Trophoblast cell (in vitro differentiated cells and primary cell): Measurements from ENCODE around the gene DPH6.

Experiments
- DNase-seq, 2 donors: peaks; one replicate each; pipeline ENCODE4 v3.0.0-alpha.2; 2016
- H2AFZ ChIP-seq: 2 replicates; pipeline ENCODE4 v1.6.1; 2013; ENCODE audit warnings: low read length, moderate library complexity, mild to moderate bottlenecking; ENCODE audit not compliant: insufficient read depth, poor library complexity
- H2AK5ac ChIP-seq: 2 replicates; pipeline ENCODE4 v1.6.1; 2013; ENCODE audit warnings: mild to moderate bottlenecking, low read length
- H2BK120ac ChIP-seq: 2 replicates; pipeline ENCODE4 v1.6.1; 2013; ENCODE audit warnings: low read length, mild to moderate bottlenecking, moderate library complexity; ENCODE audit not compliant: insufficient read depth, poor library complexity
- H2BK12ac ChIP-seq: 2 replicates; pipeline ENCODE4 v1.6.1; 2013; ENCODE audit warnings: mild to moderate bottlenecking, low read length, moderate library complexity
- H2BK5ac ChIP-seq: 2 replicates; pipeline ENCODE4 v1.6.1; 2013; ENCODE audit warnings: low read length, low read depth, moderate library complexity, mild to moderate bottlenecking; ENCODE audit not compliant: poor library complexity
- H3K14ac ChIP-seq: 2 replicates; pipeline ENCODE4 v1.6.1; 2013; ENCODE audit warnings: mild to moderate bottlenecking, low read length
- H3K18ac ChIP-seq: 2 replicates; pipeline ENCODE4 v1.6.1; 2013; ENCODE audit warnings: mild to moderate bottlenecking, low read length
- H3K23ac ChIP-seq: 2 replicates; pipeline ENCODE4 v1.6.1; 2013; ENCODE audit warnings: low read length
- H3K27ac ChIP-seq: 2 replicates; pipeline ENCODE4 v1.5.1; 2013; ENCODE audit warnings: low read depth, mild to moderate bottlenecking, inconsistent platforms, low read length, moderate library complexity
- H3K27me3 ChIP-seq: 2 replicates; pipeline ENCODE4 v1.6.1; 2013; ENCODE audit warnings: inconsistent platforms, mild to moderate bottlenecking, low read length, moderate library complexity; ENCODE audit not compliant: insufficient read depth
- H3K36me3 ChIP-seq, 2 experiments: 1 replicate in 1 of 2; 2 replicates in 1 of 2; pipeline ENCODE4 v1.6.1; 2013; ENCODE audit warnings: low read length in 2 of 2, mild to moderate bottlenecking in 2 of 2, moderate library complexity in 1 of 2; ENCODE audit not compliant: insufficient read depth in 2 of 2, control insufficient read depth in 1 of 2
- H3K4ac ChIP-seq: 2 replicates; pipeline ENCODE4 v1.6.1; 2013; ENCODE audit warnings: low read depth, mild to moderate bottlenecking, low read length, moderate library complexity
- H3K4me1 ChIP-seq, 2 experiments: 1 replicate in 1 of 2; 2 replicates in 1 of 2; pipeline ENCODE4 v1.6.1; 2013; ENCODE audit warnings: low read length in 2 of 2, mild to moderate bottlenecking in 2 of 2, moderate library complexity in 1 of 2; ENCODE audit not compliant: insufficient read depth in 2 of 2, control insufficient read depth in 1 of 2
- H3K4me2 ChIP-seq: 2 replicates; pipeline ENCODE4 v1.6.1; 2013; ENCODE audit warnings: inconsistent platforms, mild to moderate bottlenecking, low read length, moderate library complexity
- H3K4me3 ChIP-seq: 2 replicates; pipeline ENCODE4 v1.5.1; 2013; ENCODE audit warnings: mild to moderate bottlenecking, low read depth, low read length, inconsistent platforms
- H3K79me1 ChIP-seq: one replicate; pipeline ENCODE4 v1.6.1; 2013; ENCODE audit warnings: low read length
- H3K79me2 ChIP-seq: 2 replicates; pipeline ENCODE4 v1.6.1; 2013; ENCODE audit warnings: low read length, mild to moderate bottlenecking; ENCODE audit not compliant: control insufficient read depth, insufficient read depth, poor library complexity
- H3K9ac ChIP-seq: 2 replicates; pipeline ENCODE4 v1.6.1; 2013; ENCODE audit warnings: mild to moderate bottlenecking, low read length
- H3K9me3 ChIP-seq: 2 replicates; pipeline ENCODE4 v1.6.1; 2013; ENCODE audit warnings: low read depth, mild to moderate bottlenecking, control low read depth, inconsistent platforms, low read length; ENCODE audit not compliant: insufficient read depth
- H4K12ac ChIP-seq: 2 replicates; pipeline ENCODE4 v1.6.1; 2013; ENCODE audit warnings: low read depth, mild to moderate bottlenecking, low read length, moderate library complexity
- H4K8ac ChIP-seq: 2 replicates; pipeline ENCODE4 v1.6.1; 2013; ENCODE audit warnings: low read depth, mild to moderate bottlenecking, low read length, moderate library complexity
- H4K91ac ChIP-seq: one replicate; pipeline ENCODE4 v1.6.1; 2013; ENCODE audit warnings: low read depth, mild to moderate bottlenecking, low read length, moderate library complexity
- WGBS: extraction: QIAGEN DNeasy Blood & Tissue Kit; methylation state at CpG from one replicate; pipeline ENCODE4 v1.1.7; 2013; ENCODE audit warnings: missing lambda C conversion rate; ENCODE audit not compliant: insufficient read length, insufficient coverage; ENCODE audit errors: extremely low coverage; 5-methylcytosine and 5-hydroxymethylcytosine counted together

DPH6 gene

GRCh38 chr15:35507932-35508638 is 37.9 kb downstream of the DPH6 start:
- H3K18ac ChIP-seq, result no peak overlapping the region
- DNase-seq, result no peak
- H2BK5ac ChIP-seq, result no peak overlapping the region
- H3K4me1 ChIP-seq, result peaks cover 0 to 2% of the 10 kb centered on the region in 2 experiments
- no peak overlapping the region for H2BK12ac ChIP-seq
- WGBS, result no CpG with 5 or more reads among the region's 7 CpGs
- no peak overlapping the region for H2BK120ac ChIP-seq
- H2AFZ ChIP-seq, result no peak overlapping the region
- H4K8ac ChIP-seq, result no peak overlapping the region
- no peak overlapping the region for H4K91ac ChIP-seq
- H3K23ac ChIP-seq, result no peak overlapping the region
- H3K4ac ChIP-seq, result no peak overlapping the region
- no peak overlapping the region for H4K12ac ChIP-seq
- no peak overlapping the region for H3K4me3 ChIP-seq
- H3K9me3 ChIP-seq, result no peaks in the 10 kb centered on the region
- no peak overlapping the region for H3K9ac ChIP-seq
- H3K79me1 ChIP-seq, result no peaks in the 10 kb centered on the region
- H3K14ac ChIP-seq, result no peak overlapping the region
- H3K36me3 ChIP-seq, result no peaks in the 10 kb centered on the region
- no peak overlapping the region for H3K4me2 ChIP-seq
- H3K27ac ChIP-seq, result no peak overlapping the region
- no peaks in the 10 kb centered on the region for H3K27me3 ChIP-seq
- H3K79me2 ChIP-seq, result no peaks in the 10 kb centered on the region
- no peak overlapping the region for H2AK5ac ChIP-seq

- no peak overlapping the region for H2BK12ac ChIP-seq
- H4K8ac ChIP-seq, result no peak overlapping the region
- WGBS, result no CpG with 5 or more reads among the region's 5 CpGs
- no peak overlapping the region for H3K4me3 ChIP-seq
- no peak overlapping the region for H3K9ac ChIP-seq
- peaks cover 0 to 2% of the 10 kb centered on the region in 2 experiments for H3K4me1 ChIP-seq
- H3K14ac ChIP-seq, result no peak overlapping the region
- H4K91ac ChIP-seq, result no peak overlapping the region
- no peak overlapping the region for H3K23ac ChIP-seq
- H4K12ac ChIP-seq, result no peak overlapping the region
- DNase-seq, result no peak
- no peak overlapping the region for H3K18ac ChIP-seq
- no peaks in the 10 kb centered on the region for H3K27me3 ChIP-seq
- H3K4me2 ChIP-seq, result no peak overlapping the region
- no peak overlapping the region for H2AK5ac ChIP-seq
- no peak overlapping the region for H2BK120ac ChIP-seq
- no peaks in the 10 kb centered on the region for H3K79me1 ChIP-seq
- H3K9me3 ChIP-seq, result no peaks in the 10 kb centered on the region
- no peak overlapping the region for H2AFZ ChIP-seq
- H2BK5ac ChIP-seq, result no peak overlapping the region
- H3K79me2 ChIP-seq, result no peaks in the 10 kb centered on the region
- H3K27ac ChIP-seq, result no peak overlapping the region
- no peaks in the 10 kb centered on the region for H3K36me3 ChIP-seq
- no peak overlapping the region for H3K4ac ChIP-seq
Measured at GRCh38 chr15:35506272-35506870, 39.6 kb downstream of the DPH6 start.

- no peak overlapping the region for H3K18ac ChIP-seq
- DNase-seq, result no peak
- H3K79me1 ChIP-seq, result no peaks in the 10 kb centered on the region
- no peak overlapping the region for H4K8ac ChIP-seq
- H4K12ac ChIP-seq, result no peak overlapping the region
- H3K27ac ChIP-seq, result no peak overlapping the region
- no peak overlapping the region for H3K9ac ChIP-seq
- H2AFZ ChIP-seq, result no peak overlapping the region
- H3K23ac ChIP-seq, result no peak overlapping the region
- H3K9me3 ChIP-seq, result no peaks in the 10 kb centered on the region
- no peaks in the 10 kb centered on the region for H3K27me3 ChIP-seq
- no peak overlapping the region for H2BK5ac ChIP-seq
- H2AK5ac ChIP-seq, result no peak overlapping the region
- no peak overlapping the region for H2BK120ac ChIP-seq
- no peaks in the 10 kb centered on the region for H3K36me3 ChIP-seq
- no peak overlapping the region for H2BK12ac ChIP-seq
- H3K4me3 ChIP-seq, result no peak overlapping the region
- H3K4me2 ChIP-seq, result no peak overlapping the region
- H3K79me2 ChIP-seq, result no peaks in the 10 kb centered on the region
- H3K4me1 ChIP-seq, result peaks cover 0 to 2% of the 10 kb centered on the region in 2 experiments
- H3K14ac ChIP-seq, result no peak overlapping the region
- no peak overlapping the region for H4K91ac ChIP-seq
- H3K4ac ChIP-seq, result no peak overlapping the region
Measured at GRCh38 chr15:35505809-35506208, 40.2 kb downstream of the DPH6 start.

- Histone ChIP-seq H3K18ac (no peak overlapping the region), H4K8ac (no peak overlapping the region), H4K91ac (no peak overlapping the region), H3K9ac (no peak overlapping the region), H3K27ac (no peak overlapping the region), H3K4me2 (no peak overlapping the region), H3K27me3 (no peaks in the 10 kb centered on the region), H3K4me1 (peaks cover 0 to 2% of the 10 kb centered on the region in 2 experiments), H3K79me1 (no peaks in the 10 kb centered on the region), H3K79me2 (no peaks in the 10 kb centered on the region), H3K4ac (no peak overlapping the region), H2AK5ac (no peak overlapping the region), H2BK12ac (no peak overlapping the region), H3K14ac (no peak overlapping the region), H2BK5ac (no peak overlapping the region), H3K36me3 (no peaks in the 10 kb centered on the region), H2BK120ac (no peak overlapping the region), H2AFZ (no peak overlapping the region), H3K4me3 (no peak overlapping the region), H3K23ac (no peak overlapping the region), H3K9me3 (no peaks in the 10 kb centered on the region), H4K12ac (no peak overlapping the region)
- WGBS, result no CpG with 5 or more reads among the region's 1 CpG
- no peak for DNase-seq
Measured at GRCh38 chr15:35505141-35505540, 40.8 kb downstream of the DPH6 start.
